HG02938 (cell line): Measurements from ENCODE around the gene MOCS3.

Experiments
- ATAC-seq: cut with Tn5 transposase; IDR thresholded peaks from one replicate; pipeline ENCODE4 v1.9.1; 2021; ENCODE audit warnings: mild to moderate bottlenecking, moderate library complexity; ENCODE audit not compliant: unreplicated experiment

MOCS3 gene

DNA sequence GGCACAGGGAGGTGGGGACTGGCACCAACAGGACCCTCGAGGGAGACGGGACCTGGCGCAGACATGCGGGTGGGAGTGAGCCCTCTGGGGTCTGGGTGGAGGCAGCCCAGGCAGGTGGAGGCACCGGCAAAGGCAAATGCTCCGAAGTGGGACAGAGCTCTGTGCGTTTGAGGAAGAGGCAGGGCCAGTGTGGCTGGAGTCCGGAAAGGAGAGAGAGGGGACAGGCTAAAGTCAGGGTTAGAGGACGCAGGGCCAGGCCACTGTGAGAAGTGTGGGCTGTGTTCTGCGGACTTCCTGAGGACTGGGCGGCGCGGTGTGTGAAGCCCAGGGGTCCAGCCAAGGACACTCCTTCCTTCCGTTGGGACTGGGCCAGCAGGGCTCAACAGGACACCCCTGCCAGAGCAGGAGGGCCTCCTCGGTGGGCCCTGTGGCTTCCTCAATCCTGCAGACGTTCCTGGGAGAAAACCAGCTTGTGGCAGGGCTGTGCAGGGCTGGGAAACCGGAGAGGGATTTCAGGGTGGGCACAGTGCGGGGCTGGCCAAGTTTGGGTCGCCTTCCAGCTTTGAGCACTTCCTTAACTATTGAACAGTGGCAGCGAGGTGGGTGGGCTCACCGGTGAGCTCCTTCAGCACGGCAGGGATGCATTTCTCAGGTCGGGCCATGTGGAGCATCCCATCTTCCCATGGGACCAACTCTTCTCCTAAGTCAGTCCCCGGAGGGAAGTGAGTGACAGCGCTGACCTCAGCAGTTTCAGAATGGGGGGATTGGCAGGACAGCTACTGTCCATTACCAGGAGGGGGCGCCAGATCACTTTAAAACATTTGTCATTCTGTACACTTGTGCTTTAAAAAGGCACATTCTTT is 22.5 kb downstream of the MOCS3 start:
- ATAC-seq: no peak

- no peak for ATAC-seq
Measured at GRCh38 chr20:50981714-50982048, 23.1 kb downstream of the MOCS3 start.

DNA sequence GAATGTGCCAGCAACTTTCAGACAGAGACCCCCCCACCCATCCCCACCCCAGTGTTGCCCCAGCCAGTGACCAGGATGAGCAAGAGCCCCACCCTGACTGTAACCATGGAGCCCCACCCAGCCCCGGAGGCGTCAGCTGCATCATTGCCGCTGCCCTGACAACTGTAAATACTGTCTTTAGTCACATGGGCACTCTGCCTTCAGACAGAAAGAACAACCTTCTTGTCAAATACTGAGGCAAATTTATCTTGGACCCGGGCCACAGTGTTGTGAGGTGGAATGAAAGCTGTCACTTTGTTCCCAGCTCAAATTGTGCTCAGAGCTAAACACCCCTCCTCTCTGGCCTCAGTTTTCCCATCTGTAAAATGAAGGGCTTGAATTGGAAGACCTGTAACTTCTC is 23.7 kb downstream of the MOCS3 start:
- no peak for ATAC-seq

DNA sequence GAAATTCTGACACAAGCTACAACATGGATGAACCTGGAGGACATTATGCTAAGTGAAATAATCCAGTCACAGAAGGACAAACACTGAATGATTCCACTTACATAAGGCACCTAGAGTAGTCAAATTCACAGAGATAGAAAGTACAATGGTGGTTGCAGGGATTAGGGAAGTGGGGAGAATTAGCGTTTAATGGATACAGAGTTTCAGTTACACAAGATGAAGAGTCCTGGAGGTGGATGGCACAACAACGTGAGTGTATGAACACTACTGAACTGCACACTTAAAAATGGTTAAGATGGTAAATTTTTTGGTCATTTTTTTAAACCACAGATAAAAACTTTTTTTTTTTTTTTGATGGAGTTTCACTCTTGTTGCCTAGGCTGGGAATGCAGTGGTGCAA is 24.7 kb downstream of the MOCS3 start:
- ATAC-seq: no peak

DNA sequence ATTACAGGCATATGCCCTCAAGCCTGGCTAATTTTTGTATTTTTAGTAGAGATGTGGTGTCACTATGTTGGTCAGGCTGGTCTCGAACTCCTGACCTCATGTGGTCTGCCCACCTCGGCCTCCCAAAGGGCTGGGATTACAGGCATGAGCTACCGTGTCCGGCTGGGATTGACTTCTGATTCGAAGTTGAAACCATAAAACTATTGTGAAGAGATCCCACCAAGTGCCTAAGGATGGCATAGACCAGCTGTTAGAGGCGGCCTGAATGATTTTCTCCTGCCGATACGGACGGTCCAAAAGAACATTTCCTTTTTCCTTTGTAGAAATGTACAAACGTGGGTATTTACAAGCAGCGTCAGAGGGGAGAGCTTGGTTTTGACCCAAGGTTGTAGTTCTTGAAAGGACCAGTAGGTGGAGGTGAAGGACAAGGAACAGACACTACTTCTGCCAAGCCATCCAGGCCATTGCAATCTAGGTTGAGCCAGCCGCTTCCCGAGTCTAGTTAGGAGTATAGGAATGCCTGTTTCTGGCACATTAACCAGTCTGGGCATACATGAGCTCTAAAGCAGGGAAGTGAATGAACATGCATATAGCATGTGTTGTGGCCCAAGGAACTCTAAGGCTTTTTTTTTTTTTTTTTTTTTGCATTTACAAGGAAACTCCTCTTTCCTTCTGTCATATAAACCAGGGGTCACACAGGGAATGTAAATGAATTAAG is 29.0 kb downstream of the MOCS3 start:
- peak; percentile 71 for ATAC-seq

GRCh38 chr20:50991076-50991475 is 32.5 kb downstream of the MOCS3 start:
- ATAC-seq: no peak

DNA sequence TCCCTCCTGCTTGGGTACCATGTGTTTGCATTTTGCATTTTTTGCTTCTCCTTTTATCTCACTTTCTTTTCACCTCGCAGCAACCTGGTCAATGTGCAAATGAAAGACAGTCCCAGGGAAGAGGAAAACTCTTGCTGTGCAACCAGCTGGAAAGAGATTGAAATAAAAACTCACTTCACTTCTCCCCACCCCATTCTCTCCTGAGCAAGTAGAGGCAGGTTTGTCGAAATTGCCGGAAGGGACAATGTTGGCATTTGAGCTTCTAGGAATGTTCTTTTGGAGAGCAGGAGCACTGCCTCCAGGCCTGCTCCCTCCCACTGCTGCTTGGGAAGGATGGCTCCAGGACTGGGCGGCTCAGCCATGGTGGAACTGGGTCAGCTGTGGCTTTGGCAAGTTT is 33.7 kb downstream of the MOCS3 start:
- ATAC-seq: no peak

DNA sequence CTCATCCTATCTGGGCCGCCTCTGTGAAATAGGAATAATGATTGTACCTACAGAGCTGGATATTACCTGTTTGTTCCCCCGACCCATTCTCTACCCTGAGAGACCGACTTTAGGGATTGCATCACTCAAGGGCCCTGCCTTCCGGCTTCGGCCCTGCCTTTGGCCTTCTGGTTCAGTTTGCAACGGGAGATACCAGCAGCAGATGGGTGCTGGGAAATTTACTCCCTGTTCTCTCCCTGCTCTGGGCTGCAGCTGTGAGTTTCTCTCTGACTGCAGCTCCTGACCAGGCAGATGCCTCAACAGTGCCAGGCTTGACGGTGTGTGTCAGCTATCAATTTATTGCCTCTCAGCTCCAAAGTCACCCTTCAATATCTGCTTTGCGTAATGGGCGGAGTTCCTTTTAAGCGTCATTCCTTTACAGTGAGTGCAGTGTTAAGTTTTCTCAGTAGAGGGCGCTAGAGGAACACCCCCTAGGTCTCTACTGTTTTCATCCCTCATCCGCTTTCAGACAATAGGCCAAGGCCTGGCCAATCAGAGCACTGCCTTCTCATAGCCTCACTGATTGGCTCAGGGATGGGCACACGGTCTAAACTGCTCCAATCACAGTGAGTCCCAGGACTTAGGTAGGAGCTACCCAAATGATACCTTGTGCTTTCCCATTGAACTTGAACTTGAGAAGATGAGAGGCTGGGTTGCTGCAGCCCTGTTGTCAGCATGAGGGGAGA is 34.3 kb downstream of the MOCS3 start:
- ATAC-seq: no peak

DNA sequence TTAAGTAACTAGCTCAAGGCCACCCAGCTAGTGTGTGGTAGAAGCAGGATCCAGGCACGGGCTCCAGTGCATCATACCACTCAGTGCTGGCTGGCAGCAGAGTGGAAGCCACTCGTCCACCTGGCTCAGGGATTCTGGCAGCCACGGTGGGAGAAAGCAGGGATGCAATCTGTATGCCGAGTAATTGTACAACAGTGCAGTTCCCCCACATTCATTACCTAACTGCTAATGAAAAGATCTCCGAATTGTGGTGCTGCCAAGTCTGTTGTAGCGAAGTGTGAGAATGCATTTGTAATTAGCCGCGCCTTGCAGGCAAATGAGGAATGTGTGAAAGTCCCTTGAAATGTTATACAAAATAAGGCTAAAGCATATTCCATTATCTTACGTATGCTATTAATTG is 35.3 kb downstream of the MOCS3 start:
- no peak for ATAC-seq

GRCh38 chr20:50995506-50995905 is 36.9 kb downstream of the MOCS3 start:
- no peak for ATAC-seq

DNA sequence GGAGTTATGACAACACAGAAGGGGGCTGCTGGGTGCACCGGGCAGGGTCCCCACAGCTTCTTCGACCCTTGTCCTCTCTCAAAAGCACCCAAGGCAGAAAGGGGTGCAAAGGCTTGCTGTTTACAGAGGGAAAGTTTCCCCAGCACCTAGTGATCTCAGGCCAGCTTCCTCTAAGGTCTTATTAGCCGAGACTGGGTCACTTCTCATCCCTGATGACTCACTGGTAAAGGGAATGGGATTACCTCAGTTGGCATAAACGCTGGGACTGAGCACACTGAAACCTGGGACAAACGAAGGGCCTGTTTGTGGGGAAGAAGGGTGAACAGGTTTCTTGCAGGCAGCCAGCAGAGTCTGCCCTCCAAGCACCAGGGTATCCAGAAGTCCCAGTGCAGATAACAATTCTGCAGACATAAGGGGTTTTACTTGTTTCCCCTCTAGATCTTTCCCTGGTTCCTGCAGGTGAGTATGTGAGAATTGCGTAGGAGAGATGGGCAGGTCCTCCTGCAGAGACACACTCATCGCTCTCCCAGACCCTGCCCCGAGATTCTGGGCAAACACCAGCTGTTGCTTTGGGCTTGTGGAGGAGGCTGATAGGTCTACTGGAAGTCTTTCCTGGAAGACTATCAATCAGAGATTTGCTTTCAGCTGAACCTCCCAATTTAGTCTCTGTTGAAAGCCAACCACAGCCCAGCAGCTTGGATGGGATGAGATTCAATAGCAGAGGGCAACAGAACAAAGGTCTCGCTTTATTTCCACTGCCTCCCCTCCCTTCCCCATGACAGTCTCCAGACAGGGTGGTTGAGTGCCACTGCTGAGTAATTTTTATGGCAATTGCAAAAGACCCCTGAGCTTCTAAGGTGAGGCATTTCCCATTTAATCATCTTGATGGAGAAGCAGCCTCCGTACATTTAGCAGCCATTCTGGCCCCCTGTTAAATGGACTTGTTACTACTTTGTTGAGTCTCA is 38.6 kb downstream of the MOCS3 start:
- no peak for ATAC-seq

- ATAC-seq: no peak
Measured at GRCh38 chr20:50999355-50999754, 40.7 kb downstream of the MOCS3 start.

DNA sequence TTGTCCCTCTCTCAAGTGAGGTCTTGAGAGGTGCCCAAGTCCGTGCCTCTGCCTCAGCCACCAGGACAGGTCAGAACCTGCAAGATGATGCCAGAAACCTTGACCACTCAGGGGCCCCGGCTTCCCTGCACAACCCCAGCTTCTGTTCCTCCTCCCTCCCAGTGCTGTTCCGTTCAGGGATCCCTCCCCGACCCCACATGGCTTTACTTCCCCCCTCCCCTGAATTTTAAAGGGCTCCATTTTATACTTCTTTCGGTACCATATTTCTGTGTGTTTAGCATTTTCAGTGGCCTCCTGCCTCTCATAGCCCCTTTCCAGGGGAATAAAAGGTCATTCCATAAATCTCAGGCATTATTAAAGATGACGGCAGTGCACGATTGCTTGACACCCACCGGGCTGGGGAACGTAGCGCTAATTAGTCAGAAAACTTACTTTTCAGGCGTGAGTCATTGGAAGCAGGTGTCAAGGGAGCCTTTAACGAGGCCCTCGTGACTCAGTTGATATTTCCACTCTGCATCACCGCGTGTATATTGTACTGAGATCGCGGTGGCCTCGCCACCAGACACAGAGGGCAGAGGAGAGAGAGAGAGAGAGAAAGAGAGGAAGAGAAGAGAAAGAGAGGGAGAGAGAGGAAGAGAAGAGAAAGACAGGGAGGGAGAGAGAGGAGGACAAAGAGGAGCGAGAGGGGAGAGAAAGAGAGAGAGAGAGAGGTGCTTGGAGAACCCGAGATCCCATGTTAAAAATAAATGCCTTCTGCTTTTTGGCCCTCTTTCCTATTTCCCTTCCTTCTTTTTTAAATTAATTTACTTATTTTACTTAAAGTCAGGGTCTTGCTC is 43.0 kb downstream of the MOCS3 start:
- no peak for ATAC-seq

DNA sequence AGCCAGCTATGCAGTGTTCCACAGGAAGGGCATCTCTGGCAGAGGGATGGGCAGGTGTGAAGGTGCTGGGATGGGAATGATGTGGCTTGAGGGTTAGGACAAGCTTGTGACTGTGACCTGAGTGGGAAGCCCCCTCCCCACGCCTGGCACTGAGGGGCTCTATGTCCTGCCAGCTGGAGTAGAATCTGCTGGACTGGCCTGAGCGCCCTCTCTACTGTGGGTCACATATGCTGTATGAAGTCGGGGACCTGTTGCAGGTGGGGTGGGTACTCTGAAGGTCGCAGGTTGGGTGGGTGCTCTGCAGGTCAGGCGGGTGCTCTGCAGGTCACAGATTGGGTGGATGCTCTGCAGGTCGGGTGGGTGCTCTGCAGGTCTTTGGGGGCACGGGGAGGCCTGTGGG is 44.0 kb downstream of the MOCS3 start:
- ATAC-seq: no peak

- no peak for ATAC-seq
Measured at GRCh38 chr20:51003753-51004152, 45.1 kb downstream of the MOCS3 start.

DNA sequence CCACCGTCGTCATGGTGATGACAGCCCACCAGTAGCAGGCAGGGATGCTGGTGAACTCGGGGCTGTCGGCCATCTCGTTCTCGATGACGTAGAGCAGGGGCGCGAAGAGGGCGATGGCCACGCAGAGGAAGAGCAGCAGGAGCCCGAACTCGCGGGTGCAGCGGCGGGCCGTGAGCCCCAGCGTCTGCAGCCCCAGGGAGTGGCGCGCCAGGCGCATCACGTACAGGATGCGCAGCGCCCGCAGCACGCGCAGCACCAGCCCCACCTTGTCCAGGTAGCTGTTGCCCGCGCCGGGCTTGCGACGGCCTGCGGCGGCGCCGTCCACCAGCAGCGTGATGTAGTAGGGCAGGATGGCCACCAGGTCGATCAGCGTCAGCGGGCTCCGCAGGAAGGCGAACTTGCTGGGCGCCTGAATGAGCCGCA is 45.7 kb downstream of the MOCS3 start:
- ATAC-seq: no peak

- ATAC-seq: no peak
Measured at GRCh38 chr20:51004781-51005180, 46.2 kb downstream of the MOCS3 start.

- ATAC-seq: no peak
Measured at GRCh38 chr20:51005214-51005613, 46.6 kb downstream of the MOCS3 start.

GRCh38 chr20:51008718-51009117 is 50.1 kb downstream of the MOCS3 start:
- no peak for ATAC-seq
